Omental fat pad (tissue), 4 donors: Measurements from ENCODE around the gene ABHD12B. TPM values are rescaled to one million over a fixed set of nuclear protein-coding genes. Genes with fewer than 3 reads are reported as not detected.
A peak's percentile ranks its signal among the peaks of the same experiment; 100 is the strongest.
"Not testable (repeated sequence)": the region's sequence is repeated elsewhere in the genome, so short reads cannot be mapped to it uniquely, and the experiment has no call there.

ENCODE experiments used
- ATAC-seq: fragments of 150-250 bp; one replicate; pipeline ENCODE4 v1.9.1; 2016; ENCODE audit warnings: mild to moderate bottlenecking, moderate library complexity; ENCODE audit not compliant: low FRiP score
- DNase-seq: peaks from one replicate; pipeline ENCODE4 v3.0.0-alpha.2; 2019; ENCODE audit warnings: low spot score
- CTCF ChIP-seq, 3 donors: fragments of 450-650 bp; IDR thresholded peaks; one replicate each; pipeline ENCODE4 v1.5.1; 2016 to 2017; ENCODE audit warnings: antibody characterized with exemption in 3 of 3, mild to moderate bottlenecking in 3 of 3, moderate library complexity in 2 of 3
- total RNA-seq, 4 donors: library from RNA; depleted of rRNA; stranded (reverse); fragments of >200 nt; gene quantifications; one replicate each; pipeline ENCODE4 v1.1.0, GENCODE V29; 2016

Gene ABHD12B
- total RNA-seq, 4 donors from 2014 or later = 2.5 TPM; not detected in 3

GRCh38 chr14:50874757-50875156, 2.9 kb downstream of the ABHD12B start:
- no peak for TF ChIP-seq CTCF (IDR thresholded peaks at IDR 0.05)
- ATAC-seq = no peak
- DNase-seq = no peak

GRCh38 chr14:50875359-50876070, 3.7 kb downstream of the ABHD12B start:
- ATAC-seq (no peak), DNase-seq (no peak)
- no peak for TF ChIP-seq CTCF (IDR thresholded peaks at IDR 0.05)

- TF ChIP-seq CTCF (IDR thresholded peaks at IDR 0.05) = no peak
- no peak for DNase-seq
- no peak for ATAC-seq
Observed at GRCh38 chr14:50882932-50883826, 11.3 kb downstream of the ABHD12B start.

DNA sequence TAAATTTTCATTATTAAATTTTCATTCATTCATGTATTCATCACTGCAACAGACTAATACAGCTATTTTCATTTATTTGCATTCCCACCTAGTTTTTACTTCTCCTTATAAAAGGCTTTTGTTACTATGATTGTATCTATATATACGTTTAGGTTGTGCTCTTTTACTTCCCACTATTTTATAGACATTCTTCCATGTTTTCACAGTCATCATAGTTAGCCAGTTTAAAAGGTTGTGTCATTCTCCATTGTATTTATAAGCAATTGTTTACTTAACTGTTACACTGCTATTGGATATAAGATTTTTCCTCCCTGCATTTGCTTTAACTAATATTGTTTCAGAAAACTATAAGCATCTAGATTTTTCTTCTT, 12.0 kb downstream of the ABHD12B start:
- ATAC-seq = no peak
- no peak for TF ChIP-seq CTCF (IDR thresholded peaks at IDR 0.05)
- DNase-seq = no peak

DNA sequence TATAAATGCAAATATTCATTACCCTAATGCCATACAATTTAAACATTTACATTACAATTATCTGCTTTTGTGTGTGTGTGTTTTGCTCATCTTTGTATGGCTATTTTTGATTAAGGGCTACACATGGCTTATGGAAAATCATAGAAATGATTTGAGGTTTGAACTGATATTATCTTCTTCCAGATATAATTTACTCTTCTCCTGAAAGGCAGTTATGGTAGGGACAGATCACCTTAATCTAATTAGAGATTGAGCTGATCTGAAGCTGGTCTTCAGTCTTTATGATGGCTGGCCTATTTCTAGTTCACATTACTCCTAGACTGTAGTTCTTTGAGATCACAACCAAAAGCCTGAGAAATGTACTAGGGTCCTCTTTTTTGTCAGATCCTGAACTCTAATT, 15.6 kb downstream of the ABHD12B start:
- DNase-seq = no peak
- no peak for TF ChIP-seq CTCF (IDR thresholded peaks at IDR 0.05)
- no peak for ATAC-seq

DNA sequence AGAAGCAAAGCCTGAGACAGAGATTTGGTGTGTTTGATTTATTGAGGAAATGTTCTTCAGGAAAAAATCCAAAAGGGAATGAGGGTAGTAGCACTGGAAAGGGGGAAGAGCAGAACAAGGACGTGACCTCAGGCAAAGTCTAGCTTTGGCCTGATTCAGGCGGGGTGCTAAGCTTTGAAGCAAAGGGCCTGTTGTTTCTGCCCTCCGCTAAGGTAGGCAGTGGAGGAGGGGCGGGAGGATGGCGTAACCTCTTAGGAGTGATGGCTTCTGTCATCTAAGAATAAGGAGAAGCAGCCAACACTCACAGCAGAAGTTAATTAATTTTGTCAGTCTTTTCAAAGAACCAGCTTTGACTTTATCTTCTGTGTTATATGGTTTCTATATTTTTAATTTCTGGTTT, 20.4 kb downstream of the ABHD12B start:
- no peak for DNase-seq
- TF ChIP-seq CTCF (IDR thresholded peaks at IDR 0.05) = no peak

GRCh38 chr14:50896421-50896820, 24.6 kb downstream of the ABHD12B start:
- ATAC-seq, DNase-seq: not testable (repeated sequence)

More for the DNA sequence above, 20.4 kb downstream of the ABHD12B start:
- ATAC-seq = peak; percentile 76

- DNase-seq, ATAC-seq: not testable (repeated sequence)
Observed at GRCh38 chr14:50897005-50897404, 25.2 kb downstream of the ABHD12B start.
